GM12892 (cell line): ENCODE measurements around the gene TBATA.

Experiments
- DNase-seq: peaks from one replicate; pipeline ENCODE4 v3.0.0; 2011; ENCODE audit not compliant: insufficient read length
- FAIRE-seq: peaks from 2 replicates; lab custom pipeline; 2011; peaks lifted over from hg19 to GRCh38; lab: Jason Lieb, UNC
- POLR2A ChIP-seq: IDR thresholded peaks from 2 replicates; pipeline ENCODE4 v1.6.1; 2011; ENCODE audit warnings: low read depth, low read length, control low read depth
- POLR2AphosphoS5 ChIP-seq: IDR thresholded peaks from 2 replicates; pipeline ENCODE4 v1.6.1; 2011; ENCODE audit warnings: low read depth, low read length, control low read depth
- TAF1 ChIP-seq: IDR thresholded peaks from 2 replicates; pipeline ENCODE4 v1.6.1; 2011; ENCODE audit warnings: low read depth, mild to moderate bottlenecking, control low read depth, low read length, borderline replicate concordance

The TBATA gene

GRCh38 chr10:70728328-70728727 is 56.8 kb downstream of the TBATA start:
- DNase-seq: no peak
- no peak for TF ChIP-seq POLR2AphosphoS5
- FAIRE-seq: no peak

DNA sequence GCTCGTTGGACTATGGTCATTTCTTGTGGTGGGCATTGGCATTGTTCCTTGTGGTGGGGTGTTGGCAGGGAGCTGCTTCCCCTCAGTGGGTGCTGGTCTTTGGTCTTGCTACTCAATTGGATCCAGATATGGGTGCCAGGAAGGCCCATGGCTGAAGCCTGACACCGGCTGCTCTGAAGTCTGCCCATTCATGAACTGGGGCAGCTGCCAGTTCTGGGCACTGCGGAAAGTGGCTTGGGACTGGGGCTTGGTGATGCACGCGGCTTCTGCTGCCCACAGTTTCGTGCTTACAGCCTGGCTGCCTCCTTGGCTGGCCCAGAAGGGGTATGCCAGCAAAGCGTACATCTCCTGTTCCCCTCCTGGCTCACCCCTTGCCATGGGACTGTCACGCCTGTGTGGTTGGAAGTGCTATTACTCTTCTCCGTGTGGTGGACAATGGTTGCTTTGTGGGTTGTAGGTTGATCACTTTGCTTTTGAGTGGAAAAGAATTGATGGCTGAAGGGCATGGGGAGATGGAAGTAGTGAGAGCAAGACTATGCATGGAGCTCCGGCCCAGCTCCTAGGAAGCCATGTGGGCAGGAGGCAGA is 58.2 kb downstream of the TBATA start:
- FAIRE-seq (no peak), DNase-seq (no peak)
- TF ChIP-seq POLR2AphosphoS5 (no peak), POLR2A (no peak)

- DNase-seq (no peak), FAIRE-seq (no peak)
- TF ChIP-seq POLR2AphosphoS5 (no peak), TAF1 (no peak), POLR2A (no peak)
These were observed 61.4 kb downstream of the TBATA start for GRCh38 chr10:70723771-70724170.

GRCh38 chr10:70722820-70723424 is 62.3 kb downstream of the TBATA start:
- FAIRE-seq (no peak), DNase-seq (no peak)
- TF ChIP-seq POLR2AphosphoS5 (no peak), POLR2A (no peak), TAF1 (no peak)
